Activated CD4-positive, alpha-beta T cell treated with anti-CD3 and anti-CD28 coated beads, Interleukin-2, amount 50 U/mL, for 1 hour (primary cell): ENCODE results near the gene HRH1.
"Not testable (repeated sequence)": the region's sequence is repeated elsewhere in the genome, so short reads cannot be mapped to it uniquely, and the experiment has no call there.

Source experiments
- DNase-seq: peaks from one replicate; pipeline ENCODE4 v3.0.0-alpha.2; 2020

The HRH1 gene

DNA sequence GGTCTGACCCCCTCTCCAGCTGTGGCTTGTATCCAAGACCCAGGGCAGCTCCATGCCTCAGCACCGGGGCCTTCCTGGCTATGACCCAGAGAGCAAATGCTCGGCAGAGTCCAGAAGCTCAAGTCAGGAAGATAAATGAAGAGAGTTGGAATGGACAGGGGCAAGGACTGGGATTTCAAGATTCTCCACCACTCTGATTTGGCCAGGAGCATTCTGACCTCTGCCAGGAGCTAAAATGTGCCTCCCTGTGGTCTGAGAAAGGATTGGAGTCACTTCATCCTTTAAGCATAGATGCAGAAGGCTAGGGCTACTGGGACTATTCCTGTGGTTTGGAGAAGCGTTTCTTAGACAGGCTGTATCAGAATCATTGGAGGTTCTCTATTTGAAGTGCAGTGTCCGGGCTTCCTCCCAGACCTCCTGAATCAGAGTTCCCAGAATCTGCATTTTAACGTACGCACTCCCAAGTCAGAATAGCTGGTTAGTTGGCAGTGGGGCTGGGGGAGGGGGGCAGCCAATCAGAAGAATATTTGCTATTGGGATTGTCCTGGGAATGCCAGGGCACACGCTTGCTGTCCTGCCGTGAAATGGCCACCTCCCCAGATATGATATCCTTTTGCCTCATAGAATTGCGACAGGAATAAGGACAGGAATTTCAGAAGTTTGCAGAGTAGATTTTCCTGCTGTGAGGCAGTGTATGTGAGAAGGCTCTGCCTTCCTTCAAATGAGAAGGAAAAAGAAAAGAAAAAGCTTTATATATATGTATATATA is 57.4 kb downstream of the HRH1 start:
- DNase-seq = no peak

- no peak for DNase-seq
Observed at GRCh38 chr3:11212299-11212608, 58.0 kb downstream of the HRH1 start.

- no peak for DNase-seq
Observed at GRCh38 chr3:11212784-11213183, 58.5 kb downstream of the HRH1 start.

DNA sequence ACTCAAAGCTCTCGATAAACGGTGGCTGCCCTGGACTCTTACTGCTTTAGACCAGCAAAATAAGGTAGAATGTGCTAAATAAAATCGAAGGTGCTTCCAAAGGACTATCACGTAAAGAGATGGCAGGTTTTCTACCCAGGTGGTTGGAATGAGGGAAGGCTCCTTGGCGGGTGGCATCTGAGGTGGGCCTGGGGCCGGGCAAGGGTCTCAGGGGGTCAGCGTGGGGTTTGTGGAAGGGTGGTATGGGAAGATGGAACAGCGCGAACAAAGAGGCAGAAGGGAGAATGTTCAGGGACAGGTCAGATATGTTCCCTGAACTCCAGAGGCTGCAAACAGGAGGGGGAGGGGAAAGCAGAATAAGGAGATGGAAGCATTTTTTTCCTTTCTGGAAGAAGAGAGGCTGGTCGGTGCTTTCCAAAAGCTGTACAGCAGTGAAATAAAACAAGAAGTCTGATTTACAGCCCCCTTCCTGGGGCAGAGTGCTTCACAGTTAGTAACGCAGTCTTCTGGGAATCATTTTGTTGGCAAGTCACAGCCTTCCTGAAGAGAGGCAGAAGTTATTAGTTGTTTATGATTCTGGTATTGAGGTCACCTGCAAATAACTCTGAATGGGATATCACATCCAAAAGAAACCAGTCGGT is 59.6 kb downstream of the HRH1 start:
- no peak for DNase-seq

DNA sequence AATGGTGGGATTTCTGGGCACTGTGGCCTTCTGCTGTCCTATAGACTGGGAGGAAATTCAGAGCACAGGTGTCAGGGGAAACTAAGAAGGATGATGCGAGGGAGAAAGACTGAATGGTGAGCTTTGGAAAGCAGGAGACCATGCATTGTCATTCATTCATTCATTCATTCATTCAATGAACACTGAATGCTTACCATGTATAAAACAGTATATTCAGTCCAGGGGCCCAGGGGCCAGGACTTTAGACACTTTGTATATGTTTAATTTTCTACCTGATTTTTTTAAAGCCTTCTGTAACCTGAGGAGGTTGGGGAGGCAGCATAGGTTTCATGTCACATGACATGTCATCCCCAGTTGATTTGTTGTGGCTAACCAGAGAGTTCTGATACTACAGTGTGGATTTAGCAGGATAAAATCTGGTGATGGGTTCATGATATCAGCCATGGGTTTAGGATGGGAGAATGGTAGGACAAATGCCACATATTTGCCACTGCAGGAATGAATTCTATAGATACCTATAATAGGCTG is 60.2 kb downstream of the HRH1 start:
- DNase-seq = no peak

GRCh38 chr3:11217370-11217769 is 63.1 kb downstream of the HRH1 start:
- not testable (repeated sequence) for DNase-seq

- DNase-seq = no peak
Observed at GRCh38 chr3:11220230-11220629, 65.9 kb downstream of the HRH1 start.

GRCh38 chr3:11221818-11222415 is 67.6 kb downstream of the HRH1 start:
- no peak for DNase-seq

DNA sequence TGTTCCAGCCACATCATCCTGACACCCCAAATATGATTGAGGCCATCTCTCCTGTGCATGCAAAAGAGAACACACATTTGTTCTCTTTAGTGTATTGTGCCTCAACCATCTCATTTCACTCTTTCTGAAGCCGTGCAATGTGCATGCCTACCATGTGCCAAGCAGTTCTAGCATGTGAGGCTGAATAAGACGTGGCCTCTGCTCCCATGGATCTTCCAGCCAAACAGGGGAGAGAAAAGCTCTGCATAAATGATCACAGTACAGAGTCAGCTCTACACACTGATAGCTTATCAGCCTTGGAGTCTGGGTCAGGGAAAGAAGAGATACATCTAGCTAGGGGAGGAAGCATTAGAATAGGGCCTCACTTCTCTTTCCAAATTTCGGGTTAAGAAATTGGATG is 69.7 kb downstream of the HRH1 start:
- DNase-seq = no peak

GRCh38 chr3:11224870-11225229 is 70.6 kb downstream of the HRH1 start:
- DNase-seq = no peak

DNA sequence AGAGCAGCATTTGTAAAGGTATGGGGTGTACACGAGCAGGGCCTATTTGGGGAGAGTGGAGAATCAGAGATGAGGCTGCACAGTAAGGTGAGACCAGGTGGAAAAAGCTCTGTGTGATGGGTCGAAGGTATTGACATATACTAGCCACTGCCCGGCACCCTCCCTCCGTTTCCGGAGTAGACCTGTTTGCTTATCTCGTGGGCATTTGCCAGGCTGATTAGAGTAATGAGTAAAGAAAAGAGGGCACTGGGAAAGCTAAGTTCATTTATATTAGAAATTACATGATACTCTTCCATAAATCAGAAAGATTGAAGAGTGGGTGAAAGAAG is 71.7 kb downstream of the HRH1 start:
- no peak for DNase-seq

GRCh38 chr3:11228041-11228440 is 73.7 kb downstream of the HRH1 start:
- DNase-seq = no peak

DNA sequence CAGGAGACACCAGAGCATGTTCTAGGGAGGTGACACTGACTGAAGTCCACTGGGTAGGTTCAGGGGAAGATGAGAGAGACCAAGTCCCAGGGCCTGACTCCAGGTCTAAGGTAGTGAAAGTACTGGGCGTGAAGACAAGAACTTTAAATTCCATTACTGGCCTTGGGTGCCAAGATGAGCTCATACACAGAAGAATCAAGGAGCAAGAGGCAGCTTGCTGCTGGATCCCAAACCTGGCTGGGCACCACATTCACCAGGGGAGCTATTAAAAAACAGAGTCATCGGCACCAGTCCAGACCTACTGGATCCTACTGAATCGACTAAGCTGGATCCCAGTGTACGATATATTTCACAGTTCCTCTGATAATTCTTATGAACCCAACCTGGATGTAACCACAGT is 75.8 kb downstream of the HRH1 start:
- DNase-seq = no peak

GRCh38 chr3:11230832-11231231 is 76.5 kb downstream of the HRH1 start:
- no peak for DNase-seq

GRCh38 chr3:11235385-11235784 is 81.1 kb downstream of the HRH1 start:
- no peak for DNase-seq

DNA sequence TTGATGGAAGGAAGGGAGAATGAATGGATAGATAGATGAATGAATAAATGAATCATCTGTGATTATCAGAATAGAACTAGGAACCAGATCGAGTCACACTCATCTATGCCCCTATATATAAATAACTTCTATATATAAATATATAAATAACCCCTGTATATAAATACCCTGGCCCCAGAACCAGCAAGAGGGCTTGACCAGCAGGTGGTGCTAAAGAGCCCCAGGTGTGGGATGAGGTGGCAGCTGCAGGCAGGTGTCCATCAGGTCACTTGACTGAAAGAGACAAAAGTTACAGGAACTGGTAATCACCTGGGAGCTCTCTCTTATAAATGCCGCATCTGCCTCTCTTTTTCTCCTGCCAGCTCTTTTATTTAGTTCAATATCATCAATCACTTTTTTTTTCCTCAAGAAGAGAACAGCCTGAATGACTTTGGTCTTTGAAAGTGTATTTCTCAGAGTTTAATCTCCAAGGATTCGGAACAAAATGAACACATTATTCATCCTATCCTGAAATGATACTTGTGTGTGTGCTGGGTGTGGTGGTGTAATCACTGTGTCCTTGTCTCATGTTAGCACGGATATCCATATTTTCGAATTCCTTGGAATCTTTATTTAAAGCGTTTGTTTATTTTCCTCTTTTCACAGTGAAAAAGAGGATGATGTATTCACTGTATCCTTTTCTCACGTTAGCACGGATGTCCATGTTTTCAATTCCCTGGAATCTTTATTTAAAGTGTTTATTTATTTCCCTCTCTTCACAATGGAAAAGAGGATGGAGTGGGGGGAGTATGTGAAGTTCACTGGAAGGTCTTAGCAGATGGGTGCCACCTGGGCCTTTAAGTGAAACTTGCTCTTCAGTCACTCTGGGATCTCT is 82.5 kb downstream of the HRH1 start:
- DNase-seq = peak; percentile 82

DNA sequence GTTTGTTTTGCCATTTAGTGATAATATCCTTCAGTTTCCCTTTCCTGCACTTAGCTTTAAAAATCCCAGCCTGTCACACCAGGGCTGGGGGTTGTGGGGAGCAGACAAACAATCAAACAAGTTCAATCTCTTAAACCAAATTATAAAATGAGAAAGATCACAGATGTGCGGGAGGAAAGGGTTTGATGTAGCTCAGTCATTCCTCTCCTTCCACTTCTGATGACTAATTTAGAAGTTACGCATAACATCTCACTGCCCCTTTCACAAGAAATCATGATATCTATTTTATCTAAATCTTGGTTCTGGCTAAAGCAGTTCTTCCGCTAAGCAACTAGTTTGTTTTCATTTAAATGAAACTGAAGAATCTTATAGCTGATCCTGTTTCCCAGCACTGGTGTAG is 83.8 kb downstream of the HRH1 start:
- DNase-seq = no peak

DNA sequence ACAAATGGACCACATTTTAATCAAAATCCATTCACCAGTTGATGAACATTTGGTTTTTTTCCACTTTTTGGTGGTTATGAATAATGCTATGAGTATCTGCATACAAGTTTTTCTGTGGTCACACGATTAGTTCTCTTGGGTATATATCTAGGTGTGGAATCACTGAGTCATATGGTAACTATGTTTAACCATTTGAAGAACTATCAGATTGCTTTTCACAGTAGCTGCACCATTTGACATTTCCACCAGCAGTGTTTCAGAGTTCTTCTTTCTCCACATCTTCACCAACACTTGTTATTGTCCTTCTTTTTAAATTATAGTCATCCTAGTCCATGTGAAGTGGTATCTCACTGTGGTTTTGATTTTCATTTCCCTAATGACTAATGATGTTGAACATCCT is 84.6 kb downstream of the HRH1 start:
- no peak for DNase-seq

DNA sequence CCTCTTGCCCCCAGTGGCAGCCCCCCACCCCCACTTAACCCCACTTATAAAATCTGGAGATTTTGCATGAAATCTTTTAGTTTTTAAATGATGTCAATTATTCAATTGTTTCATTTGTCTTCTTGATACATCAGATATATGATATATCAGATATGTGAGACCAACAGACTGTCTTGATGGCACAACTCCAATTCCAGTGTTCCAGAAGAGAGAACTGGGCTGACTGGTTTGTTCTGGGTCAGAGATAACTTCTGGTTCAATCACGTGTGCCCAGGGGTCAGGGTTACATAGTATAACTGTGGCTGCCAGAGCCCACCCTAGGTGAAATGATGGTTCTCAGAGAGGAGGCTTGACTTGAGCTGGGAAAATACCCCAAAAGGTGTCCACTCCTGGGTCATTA is 85.5 kb downstream of the HRH1 start:
- DNase-seq = no peak

DNA sequence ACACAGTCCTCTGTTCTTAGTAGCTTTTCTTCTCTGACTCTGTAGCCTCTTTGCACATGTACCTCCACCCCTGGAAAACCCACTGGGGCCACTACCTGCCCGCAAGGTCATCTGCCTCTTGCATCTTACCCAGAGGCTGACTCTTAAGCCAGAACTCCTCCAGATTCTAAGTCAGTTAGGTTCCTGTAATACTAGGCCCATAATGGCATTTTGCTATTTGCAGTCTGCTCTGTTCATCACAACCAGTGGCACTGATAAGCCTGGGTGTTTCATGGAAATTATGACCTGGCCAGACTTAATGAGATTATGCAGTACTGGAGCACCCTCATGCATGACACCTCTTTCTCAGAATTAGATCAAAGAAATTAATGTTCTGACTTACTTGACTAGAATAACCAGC is 86.2 kb downstream of the HRH1 start:
- DNase-seq = no peak

DNA sequence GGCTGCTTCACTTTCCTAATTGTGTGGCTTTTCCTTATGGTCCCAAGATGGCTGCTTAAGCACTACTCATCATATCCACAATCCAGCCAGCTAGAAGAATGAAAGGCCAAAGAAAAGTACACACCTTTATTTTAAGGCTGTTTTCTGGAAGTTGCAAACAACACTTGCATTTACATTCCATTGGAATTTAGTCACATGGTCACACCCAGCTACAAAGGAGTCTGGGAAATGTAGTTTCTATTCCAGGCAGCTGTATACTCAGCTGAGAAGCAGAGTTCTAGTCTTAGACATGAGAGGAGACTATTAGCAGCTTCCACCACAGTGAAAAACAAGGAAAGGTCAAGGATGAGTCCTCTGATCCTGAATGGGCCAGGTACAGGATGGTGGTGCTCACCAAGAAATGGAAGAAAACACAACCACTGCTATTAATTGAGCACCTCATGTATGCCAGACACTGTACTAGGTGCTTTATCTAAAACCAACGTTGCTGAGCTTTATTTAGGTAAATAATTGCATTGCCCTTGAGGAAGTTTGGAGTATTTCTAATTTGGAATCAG is 89.9 kb downstream of the HRH1 start:
- no peak for DNase-seq

- no peak for DNase-seq
Observed at GRCh38 chr3:11245276-11245675, 91.0 kb downstream of the HRH1 start.
